Measurements from ENCODE around the gene HOXA4. TPM values are rescaled to one million over a fixed set of nuclear protein-coding genes. Genes with fewer than 3 reads are reported as not detected.

The HOXA4 gene
- total RNA-seq, 1 donor from 2014 or later = not detected

GRCh38 chr7:27137640-27138315 lies 7.2 kb upstream of the HOXA4 start:
- peaks cover 51% of the 10 kb centered on the region for H3K27me3 Mint-ChIP-seq (ENCODE audit: low read depth)
- H3K4me1 Mint-ChIP-seq (ENCODE audit: low read depth) = peaks cover 14% of the 10 kb centered on the region
- intact Hi-C loops (cut with micrococcal nuclease) = no loop called here
- DNase-seq (ENCODE audit: low spot score) = no peak
- H3K4me3 Mint-ChIP-seq (ENCODE audit: low read depth) = no peak overlapping the region
- no peaks in the 10 kb centered on the region for H3K36me3 Mint-ChIP-seq (ENCODE audit: low read depth)
- no peaks in the 10 kb centered on the region for H3K9me3 Mint-ChIP-seq
- no peak overlapping the region for H3K27ac Mint-ChIP-seq

- Mint-ChIP-seq H3K4me3 (ENCODE audit: low read depth) (no peak overlapping the region), H3K36me3 (ENCODE audit: low read depth) (no peaks in the 10 kb centered on the region), H3K9me3 (no peaks in the 10 kb centered on the region), H3K4me1 (ENCODE audit: low read depth) (peaks cover 14% of the 10 kb centered on the region), H3K27ac (no peak overlapping the region), H3K27me3 (ENCODE audit: low read depth) (peaks cover 60% of the 10 kb centered on the region)
- intact Hi-C loops (cut with micrococcal nuclease) = loop anchor here (5.0 kb wide), 1 partner anchor 37 kb away; the partner anchor contains the start of gene HOXA1
- no peak for DNase-seq (ENCODE audit: low spot score)
Observed at GRCh38 chr7:27134392-27134791, 3.8 kb upstream of the HOXA4 start.

- Mint-ChIP-seq H3K27ac (no peak overlapping the region), H3K27me3 (ENCODE audit: low read depth) (peaks cover 65% of the 10 kb centered on the region)
- intact Hi-C loops (cut with micrococcal nuclease) = loop anchor here (5.0 kb wide), 1 partner anchor 36 kb away; the partner anchor contains the start of gene HOXA1
Observed at GRCh38 chr7:27133409-27134231, 3.1 kb upstream of the HOXA4 start.

GRCh38 chr7:27132978-27133377 lies 2.4 kb upstream of the HOXA4 start:
- Mint-ChIP-seq H3K4me1 (ENCODE audit: low read depth) (peaks cover 14% of the 10 kb centered on the region), H3K9me3 (no peaks in the 10 kb centered on the region), H3K36me3 (ENCODE audit: low read depth) (no peaks in the 10 kb centered on the region), H3K4me3 (ENCODE audit: low read depth) (no peak overlapping the region), H3K27me3 (ENCODE audit: low read depth) (peaks cover 63% of the 10 kb centered on the region), H3K27ac (no peak overlapping the region)
- intact Hi-C loops (cut with micrococcal nuclease) = loop anchor here (5.0 kb wide), 1 partner anchor 36 kb away; the partner anchor contains the start of gene HOXA1
- no peak for DNase-seq (ENCODE audit: low spot score)

More at GRCh38 chr7:27133409-27134231, 3.1 kb upstream of the HOXA4 start:
- no peak for DNase-seq (ENCODE audit: low spot score)
- H3K4me1 Mint-ChIP-seq (ENCODE audit: low read depth) = peaks cover 14% of the 10 kb centered on the region
- H3K4me3 Mint-ChIP-seq (ENCODE audit: low read depth) = no peak overlapping the region
- H3K36me3 Mint-ChIP-seq (ENCODE audit: low read depth) = no peaks in the 10 kb centered on the region
- no peaks in the 10 kb centered on the region for H3K9me3 Mint-ChIP-seq

GRCh38 chr7:27132214-27132613 lies 1.7 kb upstream of the HOXA4 start:
- Mint-ChIP-seq H3K36me3 (ENCODE audit: low read depth) (no peaks in the 10 kb centered on the region), H3K27me3 (ENCODE audit: low read depth) (peaks cover 62% of the 10 kb centered on the region), H3K27ac (no peak overlapping the region), H3K9me3 (no peaks in the 10 kb centered on the region), H3K4me3 (ENCODE audit: low read depth) (no peak overlapping the region), H3K4me1 (ENCODE audit: low read depth) (peaks cover 14% of the 10 kb centered on the region)
- no peak for DNase-seq (ENCODE audit: low spot score)
- intact Hi-C loops (cut with micrococcal nuclease) = loop anchor here (5.0 kb wide), 1 partner anchor 35 kb away; the partner anchor contains the start of gene HOXA1

- Mint-ChIP-seq H3K27ac (no peak overlapping the region), H3K4me3 (ENCODE audit: low read depth) (peak overlapping the region; percentile 59), H3K9me3 (no peaks in the 10 kb centered on the region), H3K27me3 (ENCODE audit: low read depth) (peaks cover 63% of the 10 kb centered on the region), H3K36me3 (ENCODE audit: low read depth) (no peaks in the 10 kb centered on the region), H3K4me1 (ENCODE audit: low read depth) (peaks cover 14% of the 10 kb centered on the region)
- intact Hi-C loops (cut with micrococcal nuclease) = loop anchor here (5.0 kb wide), 1 partner anchor 34 kb away; the partner anchor contains the start of gene HOXA1
- no peak for DNase-seq (ENCODE audit: low spot score)
Observed at GRCh38 chr7:27131390-27131819, 848 bp upstream of the HOXA4 start.

GRCh38 chr7:27129729-27130539 lies 623 bp downstream of the HOXA4 start:
- Mint-ChIP-seq H3K27ac (no peak overlapping the region), H3K36me3 (ENCODE audit: low read depth) (no peaks in the 10 kb centered on the region), H3K9me3 (no peaks in the 10 kb centered on the region), H3K27me3 (ENCODE audit: low read depth) (peaks cover 59% of the 10 kb centered on the region), H3K4me1 (ENCODE audit: low read depth) (peaks cover 11% of the 10 kb centered on the region), H3K4me3 (ENCODE audit: low read depth) (no peak overlapping the region)
- no peak for DNase-seq (ENCODE audit: low spot score)
- intact Hi-C loops (cut with micrococcal nuclease) = loop anchor here (5.0 kb wide), 1 partner anchor 33 kb away; the partner anchor contains the start of gene HOXA1

GRCh38 chr7:27128776-27129728 lies 1.5 kb downstream of the HOXA4 start:
- Mint-ChIP-seq H3K27me3 (ENCODE audit: low read depth) (peaks cover 54% of the 10 kb centered on the region), H3K4me3 (ENCODE audit: low read depth) (no peak overlapping the region), H3K36me3 (ENCODE audit: low read depth) (no peaks in the 10 kb centered on the region), H3K27ac (no peak overlapping the region), H3K9me3 (no peaks in the 10 kb centered on the region), H3K4me1 (ENCODE audit: low read depth) (peaks cover 3% of the 10 kb centered on the region)
- DNase-seq (ENCODE audit: low spot score) = no peak
- intact Hi-C loops (cut with micrococcal nuclease) = no loop called here

GRCh38 chr7:27128034-27128433 lies 2.5 kb downstream of the HOXA4 start:
- Mint-ChIP-seq H3K9me3 (no peaks in the 10 kb centered on the region), H3K27me3 (ENCODE audit: low read depth) (peaks cover 46% of the 10 kb centered on the region), H3K4me3 (ENCODE audit: low read depth) (no peak overlapping the region), H3K27ac (no peak overlapping the region), H3K36me3 (ENCODE audit: low read depth) (no peaks in the 10 kb centered on the region), H3K4me1 (ENCODE audit: low read depth) (no peaks in the 10 kb centered on the region)
- no peak for DNase-seq (ENCODE audit: low spot score)
- intact Hi-C loops (cut with micrococcal nuclease) = no loop called here

GRCh38 chr7:27126596-27127327 lies 3.8 kb downstream of the HOXA4 start:
- Mint-ChIP-seq H3K4me1 (ENCODE audit: low read depth) (no peaks in the 10 kb centered on the region), H3K36me3 (ENCODE audit: low read depth) (no peaks in the 10 kb centered on the region), H3K4me3 (ENCODE audit: low read depth) (no peak overlapping the region), H3K9me3 (no peaks in the 10 kb centered on the region), H3K27ac (no peak overlapping the region), H3K27me3 (ENCODE audit: low read depth) (peaks cover 38% of the 10 kb centered on the region)
- DNase-seq (ENCODE audit: low spot score) = no peak
- intact Hi-C loops (cut with micrococcal nuclease) = no loop called here

GRCh38 chr7:27125986-27126394 lies 4.6 kb downstream of the HOXA4 start:
- H3K27ac Mint-ChIP-seq = no peak overlapping the region
- no peak overlapping the region for H3K4me3 Mint-ChIP-seq (ENCODE audit: low read depth)
- no peaks in the 10 kb centered on the region for H3K9me3 Mint-ChIP-seq
- DNase-seq (ENCODE audit: low spot score) = no peak
- intact Hi-C loops (cut with micrococcal nuclease) = no loop called here
- H3K4me1 Mint-ChIP-seq (ENCODE audit: low read depth) = no peaks in the 10 kb centered on the region
- H3K27me3 Mint-ChIP-seq (ENCODE audit: low read depth) = peaks cover 34% of the 10 kb centered on the region
- H3K36me3 Mint-ChIP-seq (ENCODE audit: low read depth) = no peaks in the 10 kb centered on the region
